Type B pancreatic cell (in vitro differentiated cells): Measurements from ENCODE around the gene SIPA1L3. TPM values are rescaled to one million over a fixed set of nuclear protein-coding genes. Genes with fewer than 3 reads are reported as not detected.

Experiments used
- DNase-seq: peaks from one replicate; pipeline ENCODE4 v3.0.0; 2021; ENCODE audit warnings: mixed read lengths; ENCODE audit not compliant: unreplicated experiment; ENCODE audit errors: extremely low spot score
- H3K27ac Mint-ChIP-seq: 2 replicates; pipeline ENCODE4 v1.8.0; 2021; ENCODE audit warnings: mild to moderate bottlenecking, mixed read lengths
- H3K27me3 Mint-ChIP-seq: 2 replicates; pipeline ENCODE4 v1.8.0; 2021; ENCODE audit warnings: mixed read lengths
- H3K36me3 Mint-ChIP-seq: 2 replicates; pipeline ENCODE4 v1.8.0; 2021; ENCODE audit warnings: mixed read lengths
- H3K4me1 Mint-ChIP-seq: one replicate; pipeline ENCODE4 v1.8.0; 2021; ENCODE audit warnings: mixed read lengths; ENCODE audit not compliant: unreplicated experiment
- H3K4me3 Mint-ChIP-seq: 2 replicates; pipeline ENCODE4 v1.8.0; 2021; ENCODE audit warnings: mild to moderate bottlenecking, mixed read lengths
- H3K9me3 Mint-ChIP-seq: 2 replicates; pipeline ENCODE4 v1.8.0; 2021; ENCODE audit warnings: mixed read lengths
- total RNA-seq: library from RNA; stranded (reverse); gene quantifications from 2 replicates; pipeline ENCODE4 v1.2.1, GENCODE V29; 2021; ENCODE audit warnings: low replicate concordance
- TF ChIP-seq, protein P1 (sequence below): fragments of 200-600 bp; sonication (generic); conservative IDR thresholded peaks from 2 replicates; pipeline ENCODE4 v1.5.0; 2021; ENCODE audit warnings: antibody characterized with exemption, mild to moderate bottlenecking

Gene SIPA1L3
- total RNA-seq, 1 donor from 2014 or later, result 53.7 TPM

DNA sequence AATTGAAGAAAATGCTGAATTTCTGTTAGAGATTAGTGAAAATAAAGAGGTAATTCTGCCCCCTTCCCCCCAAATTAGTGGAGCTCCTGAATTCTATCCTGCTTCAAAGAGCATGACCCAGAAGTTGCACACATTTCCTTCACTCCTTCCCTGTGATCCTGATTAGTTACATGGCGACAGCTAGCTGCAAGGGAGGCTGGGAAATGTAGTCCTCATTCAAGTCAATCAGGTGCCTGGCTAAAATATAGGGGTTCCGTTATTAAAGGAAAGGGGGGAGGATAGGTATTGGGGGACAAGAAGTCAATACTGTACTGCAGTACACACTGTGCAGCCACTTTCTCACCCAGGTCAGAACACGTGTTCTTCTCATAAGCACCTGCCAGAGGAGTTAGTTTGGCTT, 65.8 kb downstream of the SIPA1L3 start:
- Mint-ChIP-seq H3K27me3 (no peaks in the 10 kb centered on the region), H3K27ac (no peak overlapping the region), H3K4me1 (peaks cover 2% of the 10 kb centered on the region), H3K9me3 (peaks cover 15% of the 10 kb centered on the region), H3K4me3 (no peak overlapping the region), H3K36me3 (peaks cover 15% of the 10 kb centered on the region)
- TF ChIP-seq, protein P1, sequence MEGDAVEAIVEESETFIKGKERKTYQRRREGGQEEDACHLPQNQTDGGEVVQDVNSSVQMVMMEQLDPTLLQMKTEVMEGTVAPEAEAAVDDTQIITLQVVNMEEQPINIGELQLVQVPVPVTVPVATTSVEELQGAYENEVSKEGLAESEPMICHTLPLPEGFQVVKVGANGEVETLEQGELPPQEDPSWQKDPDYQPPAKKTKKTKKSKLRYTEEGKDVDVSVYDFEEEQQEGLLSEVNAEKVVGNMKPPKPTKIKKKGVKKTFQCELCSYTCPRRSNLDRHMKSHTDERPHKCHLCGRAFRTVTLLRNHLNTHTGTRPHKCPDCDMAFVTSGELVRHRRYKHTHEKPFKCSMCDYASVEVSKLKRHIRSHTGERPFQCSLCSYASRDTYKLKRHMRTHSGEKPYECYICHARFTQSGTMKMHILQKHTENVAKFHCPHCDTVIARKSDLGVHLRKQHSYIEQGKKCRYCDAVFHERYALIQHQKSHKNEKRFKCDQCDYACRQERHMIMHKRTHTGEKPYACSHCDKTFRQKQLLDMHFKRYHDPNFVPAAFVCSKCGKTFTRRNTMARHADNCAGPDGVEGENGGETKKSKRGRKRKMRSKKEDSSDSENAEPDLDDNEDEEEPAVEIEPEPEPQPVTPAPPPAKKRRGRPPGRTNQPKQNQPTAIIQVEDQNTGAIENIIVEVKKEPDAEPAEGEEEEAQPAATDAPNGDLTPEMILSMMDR, result no peak
- DNase-seq, result no peak

DNA sequence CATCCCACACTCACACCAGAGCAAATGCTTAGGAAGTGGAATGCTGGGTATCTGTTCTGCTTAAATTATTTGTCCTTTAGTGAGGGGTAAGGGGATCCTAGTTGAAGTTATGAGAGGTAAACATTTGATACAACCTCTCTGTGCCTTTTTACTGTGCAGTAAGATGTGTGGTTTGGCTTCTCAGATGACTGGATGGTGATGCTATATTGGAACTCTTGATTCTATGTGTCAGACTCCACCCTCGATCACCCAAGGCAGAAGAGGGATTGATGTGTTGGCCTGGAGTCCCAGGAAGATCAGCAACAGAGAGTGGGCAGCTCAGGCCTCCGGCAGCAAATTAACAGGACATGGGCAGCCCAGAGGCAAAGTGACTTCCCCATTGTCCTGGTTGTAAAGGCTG, 66.7 kb downstream of the SIPA1L3 start:
- H3K27ac Mint-ChIP-seq, result peak overlapping the region; percentile 30
- peaks cover 15% of the 10 kb centered on the region for H3K9me3 Mint-ChIP-seq
- H3K4me1 Mint-ChIP-seq, result peaks cover 5% of the 10 kb centered on the region
- no peak for DNase-seq
- TF ChIP-seq, protein P1, result no peak
- no peak overlapping the region for H3K4me3 Mint-ChIP-seq
- peaks cover 15% of the 10 kb centered on the region for H3K36me3 Mint-ChIP-seq
- H3K27me3 Mint-ChIP-seq, result no peaks in the 10 kb centered on the region

DNA sequence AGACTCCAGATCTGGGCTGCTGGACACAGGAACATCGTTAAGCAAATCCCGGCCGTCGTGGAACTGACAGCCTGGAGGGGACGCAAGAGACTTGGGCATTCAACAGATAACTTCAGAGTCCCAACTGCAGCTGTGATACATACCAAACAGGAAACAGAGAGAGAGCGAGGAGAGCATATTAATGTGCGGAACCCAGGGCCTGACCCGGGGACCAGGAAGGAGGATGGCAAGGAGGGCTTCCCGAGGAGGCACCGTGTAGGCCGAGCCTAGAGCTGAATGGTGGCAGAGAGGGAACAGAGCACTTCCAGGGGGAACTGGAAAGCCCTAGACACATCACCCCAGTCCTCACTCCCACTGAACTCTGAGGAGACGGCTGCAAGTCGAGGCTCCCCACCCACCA, 68.1 kb downstream of the SIPA1L3 start:
- H3K4me1 Mint-ChIP-seq, result peaks cover 11% of the 10 kb centered on the region
- DNase-seq, result no peak

DNA sequence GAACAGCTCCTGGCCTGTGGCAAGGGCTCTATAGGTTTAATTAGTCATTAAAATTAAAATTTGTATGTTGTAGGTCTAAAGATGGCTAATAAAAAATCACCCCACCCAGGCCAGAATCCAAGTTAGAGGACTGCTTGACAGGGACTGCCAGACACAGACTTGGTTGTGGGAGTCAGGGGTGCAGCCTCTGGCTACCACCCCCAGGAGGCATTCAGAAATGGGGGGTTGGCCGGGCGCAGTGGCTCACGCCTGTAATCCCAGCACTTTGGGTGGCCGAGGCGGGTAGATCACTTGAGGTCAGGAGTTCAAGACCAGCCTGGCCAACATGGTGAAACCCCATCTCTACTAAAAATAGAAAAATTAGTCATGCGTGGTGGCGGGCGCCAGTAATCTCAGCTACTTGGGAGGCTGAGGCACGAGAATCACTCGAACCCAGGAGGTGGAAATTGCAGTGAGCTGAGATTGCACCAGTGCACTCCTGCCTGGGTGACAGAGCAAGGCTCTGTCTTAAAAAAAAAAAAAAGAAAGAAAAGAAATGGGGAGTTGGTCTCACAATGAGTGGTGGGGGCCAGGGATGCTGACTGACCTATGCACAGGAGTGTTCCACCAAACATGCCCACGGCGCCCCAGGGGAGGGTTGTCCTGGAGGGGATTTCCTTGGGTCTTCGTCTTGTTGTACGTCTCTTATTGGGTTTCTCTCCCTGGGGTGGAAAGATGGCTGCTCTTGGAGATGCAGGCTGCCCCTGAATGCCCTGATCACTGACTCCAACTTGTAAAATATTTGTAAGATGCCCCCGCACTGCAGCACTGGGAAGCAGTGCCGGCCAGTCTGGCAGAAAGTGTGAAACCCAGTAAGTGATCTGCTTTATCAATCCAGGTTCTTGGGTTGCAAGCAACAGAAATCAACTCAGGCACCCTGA, 68.8 kb downstream of the SIPA1L3 start:
- Mint-ChIP-seq H3K4me3 (no peak overlapping the region), H3K27me3 (no peaks in the 10 kb centered on the region), H3K27ac (no peak overlapping the region), H3K4me1 (peaks cover 14% of the 10 kb centered on the region), H3K9me3 (peaks cover 10% of the 10 kb centered on the region), H3K36me3 (peaks cover 15% of the 10 kb centered on the region)
- TF ChIP-seq, protein P1, result no peak
- no peak for DNase-seq

More for the DNA sequence above, 68.1 kb downstream of the SIPA1L3 start:
- no peak overlapping the region for H3K4me3 Mint-ChIP-seq
- H3K9me3 Mint-ChIP-seq, result peaks cover 10% of the 10 kb centered on the region
- H3K36me3 Mint-ChIP-seq, result peaks cover 15% of the 10 kb centered on the region
- H3K27me3 Mint-ChIP-seq, result no peaks in the 10 kb centered on the region
- TF ChIP-seq, protein P1, result no peak
- H3K27ac Mint-ChIP-seq, result no peak overlapping the region

DNA sequence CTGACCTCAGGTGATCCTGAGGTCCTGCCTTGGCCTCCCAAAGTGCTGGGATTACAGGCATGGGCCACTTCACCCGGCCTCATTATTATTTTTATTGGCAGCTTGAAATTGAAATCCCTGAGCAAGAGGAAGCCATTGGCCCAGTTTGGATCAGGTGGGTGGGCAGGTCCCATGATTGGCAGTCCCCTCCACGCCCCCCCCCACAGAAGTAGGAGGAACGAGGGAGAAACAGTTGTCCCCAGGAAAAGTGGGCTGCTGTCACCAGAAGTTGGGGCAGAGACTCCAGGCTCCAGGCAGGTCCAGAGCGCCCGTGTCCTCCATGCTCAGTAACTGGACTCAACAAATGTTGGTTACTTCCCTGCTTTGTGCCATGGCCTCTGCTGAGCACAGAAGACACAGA, 70.4 kb downstream of the SIPA1L3 start:
- no peaks in the 10 kb centered on the region for H3K27me3 Mint-ChIP-seq
- peaks cover 25% of the 10 kb centered on the region for H3K4me1 Mint-ChIP-seq
- peaks cover 4% of the 10 kb centered on the region for H3K36me3 Mint-ChIP-seq
- TF ChIP-seq, protein P1, result no peak
- DNase-seq, result no peak
- no peaks in the 10 kb centered on the region for H3K9me3 Mint-ChIP-seq
- H3K4me3 Mint-ChIP-seq, result no peak overlapping the region
- H3K27ac Mint-ChIP-seq, result peak overlapping the region; percentile 93
